Ascending aorta (tissue), 2 donors: Measurements from ENCODE around the gene MSL3. TPM values are rescaled to one million over a fixed set of nuclear protein-coding genes. Genes with fewer than 3 reads are reported as not detected.

Experiments used
- DNase-seq, 2 donors: peaks; one replicate each; pipeline ENCODE4 v3.0.0-alpha.2; 2019; ENCODE audit warnings: low spot score in 2 of 2
- H3K27ac ChIP-seq, 2 donors: fragments of 200-600 bp; sonication (generic); one replicate each; pipeline ENCODE4 v1.5.1; 2016 to 2017; ENCODE audit warnings: mild to moderate bottlenecking in 1 of 2
- H3K27me3 ChIP-seq: fragments of 200-600 bp; sonication (generic); one replicate; pipeline ENCODE4 v1.5.1; 2017
- H3K36me3 ChIP-seq, 2 donors: fragments of 200-600 bp; sonication (generic); one replicate each; pipeline ENCODE4 v1.5.1; 2016
- H3K4me1 ChIP-seq, 2 donors: fragments of 200-600 bp; sonication (generic); one replicate each; pipeline ENCODE4 v1.5.1; 2016 to 2017; ENCODE audit warnings: mild to moderate bottlenecking in 1 of 2
- H3K4me3 ChIP-seq, 2 donors: fragments of 200-600 bp; sonication (generic); one replicate each; pipeline ENCODE4 v1.5.1; 2016 to 2017; ENCODE audit warnings: mild to moderate bottlenecking in 1 of 2
- H3K9me3 ChIP-seq, 2 donors: fragments of 200-600 bp; sonication (generic); one replicate each; pipeline ENCODE4 v1.5.1; 2016
- CTCF ChIP-seq, 3 experiments: fragments of 200-600 bp in 2 of 3; fragments of 450-650 bp in 1 of 3; sonication (generic) in 2 of 3; IDR thresholded peaks; one replicate each; pipeline ENCODE4 v1.5.1; 2016 to 2019; ENCODE audit warnings: antibody characterized with exemption in 3 of 3, mild to moderate bottlenecking in 1 of 3, moderate library complexity in 1 of 3
- intact Hi-C: fragments of 100-400 bp; cut with DNase I; formaldehyde crosslinking; loops from one replicate; pipeline ENCODE4 v1.15.1; 2023
- total RNA-seq: library from RNA; depleted of rRNA; stranded (reverse); fragments of >200 nt; gene quantifications from one replicate; pipeline ENCODE4 v1.1.0, GENCODE V29; 2016

Gene MSL3
- 28.5 TPM for total RNA-seq

GRCh38 chrX:11757719-11758399, at the start of gene MSL3:
TSS of gene MSL3 (plus strand) at chrX:11758237. CDS start at chrX:11758264, 27 bp downstream.
- intact Hi-C loops, result loop anchor here (5.0 to 10.0 kb wide), 3 partner anchors 226 to 1573 kb away; no protein-coding TSS in a partner anchor
- no peaks in the 10 kb centered on the region for H3K4me1 ChIP-seq
- H3K9me3 ChIP-seq, result no peaks in the 10 kb centered on the region
- peak within 1 kb of the TSS; percentile 86 to 90 for H3K27ac ChIP-seq
- DNase-seq, result peak in 1 of 2 donors; percentile 81
- TF ChIP-seq CTCF (IDR thresholded peaks at IDR 0.05), result no peak
- H3K4me3 ChIP-seq, result peak within 1 kb of the TSS; percentile 64 to 73
- peaks cover under 1 to 7% of the 10 kb centered on the region in 2 donors for H3K36me3 ChIP-seq
- H3K27me3 ChIP-seq, result no peaks in the 10 kb centered on the region

- Histone ChIP-seq H3K27ac (no peak overlapping the region), H3K9me3 (no peaks in the 10 kb centered on the region), H3K36me3 (no peaks in the 10 kb centered on the region), H3K4me3 (no peak overlapping the region), H3K4me1 (no peaks in the 10 kb centered on the region), H3K27me3 (no peaks in the 10 kb centered on the region)
- no peak for TF ChIP-seq CTCF (IDR thresholded peaks at IDR 0.05)
- no peak for DNase-seq
- intact Hi-C loops, result no loop called here
These were observed 35.7 kb upstream of the MSL3 start for GRCh38 chrX:11722304-11722703.

DNA sequence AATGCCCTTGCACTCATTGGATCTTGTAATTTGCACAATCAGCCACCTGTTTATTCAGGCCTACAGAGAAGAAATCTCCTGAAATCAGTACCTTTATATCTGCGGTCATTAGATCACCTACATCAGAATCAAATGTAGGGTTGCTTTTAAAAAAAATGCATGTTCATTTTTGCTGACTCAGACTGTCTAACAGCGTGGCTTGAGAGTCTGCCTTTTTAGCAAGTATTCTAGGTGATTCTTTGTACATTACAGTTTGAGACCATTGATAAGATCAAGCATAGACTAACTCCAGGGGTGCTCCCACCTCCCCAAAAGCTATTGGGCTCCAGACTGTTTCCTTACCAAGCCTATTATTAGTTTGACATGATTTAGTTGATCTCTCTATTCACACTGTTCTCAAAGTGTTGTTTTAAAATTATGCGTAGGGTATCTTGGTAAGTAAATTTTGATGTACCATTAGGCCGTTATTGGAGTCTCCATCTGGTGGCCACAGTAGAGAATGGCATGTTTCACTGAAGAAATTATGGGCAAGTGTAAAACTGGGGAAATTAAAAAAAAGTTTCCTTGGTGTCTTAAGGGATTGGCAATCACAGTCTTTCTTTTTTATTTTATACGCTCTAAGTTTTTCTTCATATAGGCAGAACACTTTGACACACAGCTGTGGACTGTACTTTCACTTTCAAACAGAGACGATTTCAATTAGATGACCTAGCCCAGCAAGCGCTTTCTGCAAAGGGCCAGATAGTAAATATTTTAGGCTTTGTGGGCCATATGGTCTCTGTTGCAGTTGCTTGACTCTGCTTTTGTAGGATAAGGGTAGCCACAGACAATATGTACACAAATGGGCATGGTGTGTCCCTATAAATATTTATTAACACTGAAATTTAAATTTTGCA, 33.7 kb upstream of the MSL3 start:
- no peaks in the 10 kb centered on the region for H3K4me1 ChIP-seq
- H3K36me3 ChIP-seq, result no peaks in the 10 kb centered on the region
- peak; percentile 44 to 68 (median 64) for TF ChIP-seq CTCF (IDR thresholded peaks at IDR 0.05)
- H3K27ac ChIP-seq, result no peak overlapping the region
- intact Hi-C loops, result loop anchor here (1.0 to 2.0 kb wide), 3 partner anchors 46 to 580 kb away; no protein-coding TSS in a partner anchor
- no peaks in the 10 kb centered on the region for H3K27me3 ChIP-seq
- no peak for DNase-seq
- H3K4me3 ChIP-seq, result no peak overlapping the region
- no peaks in the 10 kb centered on the region for H3K9me3 ChIP-seq

GRCh38 chrX:11725631-11726442, 32.2 kb upstream of the MSL3 start:
- no peak overlapping the region for H3K27ac ChIP-seq
- DNase-seq, result no peak
- H3K36me3 ChIP-seq, result no peaks in the 10 kb centered on the region
- H3K4me3 ChIP-seq, result no peak overlapping the region
- intact Hi-C loops, result loop anchor here (2.0 kb wide), 1 partner anchor 581 kb away; no protein-coding TSS in a partner anchor
- no peaks in the 10 kb centered on the region for H3K9me3 ChIP-seq
- TF ChIP-seq CTCF (IDR thresholded peaks at IDR 0.05), result no peak
- no peaks in the 10 kb centered on the region for H3K27me3 ChIP-seq
- H3K4me1 ChIP-seq, result no peaks in the 10 kb centered on the region

DNA sequence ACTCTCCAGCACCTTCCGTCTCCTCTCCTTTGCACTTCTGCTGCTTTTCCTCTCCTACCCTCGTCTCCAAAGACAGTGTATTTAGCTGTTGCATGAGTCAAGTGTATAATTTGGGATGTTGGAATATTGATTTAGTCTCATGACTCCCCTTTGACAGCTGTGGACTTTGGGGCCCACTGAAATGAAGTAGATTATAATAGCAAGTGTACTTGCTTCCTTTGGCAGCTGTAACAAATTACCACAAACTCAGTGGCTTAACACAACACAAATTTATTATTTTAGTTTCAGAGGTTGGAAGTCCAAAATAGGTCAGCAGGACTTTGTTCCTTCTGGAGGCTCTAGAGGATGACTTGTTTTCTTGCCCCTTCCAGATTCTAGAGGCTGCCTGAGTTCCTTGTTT, 29.5 kb upstream of the MSL3 start:
- H3K4me3 ChIP-seq, result no peak overlapping the region
- no peak for DNase-seq
- H3K36me3 ChIP-seq, result no peaks in the 10 kb centered on the region
- intact Hi-C loops, result no loop called here
- H3K27me3 ChIP-seq, result no peaks in the 10 kb centered on the region
- no peak overlapping the region for H3K27ac ChIP-seq
- H3K9me3 ChIP-seq, result no peaks in the 10 kb centered on the region
- no peak for TF ChIP-seq CTCF (IDR thresholded peaks at IDR 0.05)
- H3K4me1 ChIP-seq, result no peaks in the 10 kb centered on the region
